ENCODE results near the gene TNPO2.

The TNPO2 gene

GRCh38 chr19:12652219-12652618 lies 71.5 kb downstream of the TNPO2 start:
- H4K20me1 ChIP-seq (ENCODE audit: insufficient read depth, low read length, poor library complexity, severe bottlenecking) = no peaks in the 10 kb centered on the region
- no peak overlapping the region for H3K4me2 ChIP-seq (ENCODE audit: low read depth, low read length, poor library complexity, severe bottlenecking)
- H2AFZ ChIP-seq (ENCODE audit: low read length) = no peak overlapping the region
- no peaks in the 10 kb centered on the region for H3K79me2 ChIP-seq (ENCODE audit: insufficient read depth, low read length)
- H3K9me3 ChIP-seq (ENCODE audit: insufficient read depth, low read depth, low read length) = no peaks in the 10 kb centered on the region
- no peak overlapping the region for H3K4me3 ChIP-seq (ENCODE audit: low read length, poor library complexity, severe bottlenecking)
- TF ChIP-seq EZH2phosphoT487 (IDR thresholded peaks at IDR 0.05; ENCODE audit: borderline replicate concordance) (no peak), CTCF (conservative IDR thresholded peaks at IDR 0.05; ENCODE audit: low read length) (no peak)
- no peaks in the 10 kb centered on the region for H3K9me2 ChIP-seq (replicated peaks; ENCODE audit: low read depth, low read length)
- no peaks in the 10 kb centered on the region for H3F3A ChIP-seq (ENCODE audit: low read depth)
- H3K27me3 ChIP-seq (ENCODE audit: insufficient read depth, low read length, poor library complexity, severe bottlenecking) = no peaks in the 10 kb centered on the region
- no peaks in the 10 kb centered on the region; the same call in 1 of the 2 replicates for H3K36me3 ChIP-seq (ENCODE audit: insufficient read depth, low read length)
- no peaks in the 10 kb centered on the region for H3K4me1 ChIP-seq (ENCODE audit: insufficient read depth, low read length, poor library complexity, severe bottlenecking)
- H3K9ac ChIP-seq (ENCODE audit: low read depth, low read length, poor library complexity, severe bottlenecking) = no peak overlapping the region

- Histone ChIP-seq H3K79me2 (ENCODE audit: insufficient read depth, low read length) (no peaks in the 10 kb centered on the region), H3K4me3 (ENCODE audit: low read length, poor library complexity, severe bottlenecking) (no peak overlapping the region), H4K20me1 (ENCODE audit: insufficient read depth, low read length, poor library complexity, severe bottlenecking) (no peaks in the 10 kb centered on the region), H3K4me2 (ENCODE audit: low read depth, low read length, poor library complexity, severe bottlenecking) (no peak overlapping the region), H3K27me3 (ENCODE audit: insufficient read depth, low read length, poor library complexity, severe bottlenecking) (no peaks in the 10 kb centered on the region), H2AFZ (ENCODE audit: low read length) (no peak overlapping the region), H3K4me1 (ENCODE audit: insufficient read depth, low read length, poor library complexity, severe bottlenecking) (no peaks in the 10 kb centered on the region), H3K36me3 (ENCODE audit: insufficient read depth, low read length) (no peaks in the 10 kb centered on the region), H3F3A (ENCODE audit: low read depth) (no peaks in the 10 kb centered on the region), H3K9ac (ENCODE audit: low read depth, low read length, poor library complexity, severe bottlenecking) (no peak overlapping the region), H3K9me3 (ENCODE audit: insufficient read depth, low read depth, low read length) (no peaks in the 10 kb centered on the region), H3K9me2 (replicated peaks; ENCODE audit: low read depth, low read length) (no peaks in the 10 kb centered on the region)
- TF ChIP-seq CTCF (conservative IDR thresholded peaks at IDR 0.05; ENCODE audit: low read length) (no peak), EZH2phosphoT487 (IDR thresholded peaks at IDR 0.05; ENCODE audit: borderline replicate concordance) (no peak)
Measured at GRCh38 chr19:12649941-12650340, 73.8 kb downstream of the TNPO2 start.
